IMR-90 (cell line): ENCODE measurements around the gene SEL1L3.

Experiments used
- CEBPB ChIP-seq: IDR thresholded peaks from 2 replicates; pipeline ENCODE4 v1.6.1; 2012; ENCODE audit warnings: low read depth, low read length, improper control_type of control experiment
- CTCF ChIP-seq: conservative IDR thresholded peaks from 2 replicates; pipeline ENCODE4 v1.5.1; 2012; ENCODE audit warnings: mild to moderate bottlenecking, low read depth, low read length, improper control_type of control experiment
- FOS ChIP-seq: fragments of 150-350 bp; IDR thresholded peaks from 2 replicates; pipeline ENCODE4 v1.6.1; 2016; ENCODE audit warnings: low read depth, low read length
- MAFK ChIP-seq: IDR thresholded peaks from 2 replicates; pipeline ENCODE4 v1.6.1; 2012; ENCODE audit warnings: low read depth, low read length, improper control_type of control experiment
- MAZ ChIP-seq: IDR thresholded peaks from 2 replicates; pipeline ENCODE4 v1.6.1; 2012; ENCODE audit warnings: low read depth, mild to moderate bottlenecking, low read length, improper control_type of control experiment, moderate library complexity, borderline replicate concordance
- MXI1 ChIP-seq: IDR thresholded peaks from 2 replicates; pipeline ENCODE4 v1.6.1; 2012; ENCODE audit warnings: low read depth, mild to moderate bottlenecking, low read length, moderate library complexity, borderline replicate concordance
- POLR2A ChIP-seq: IDR thresholded peaks from 2 replicates; pipeline ENCODE4 v1.6.1; 2012; ENCODE audit warnings: mild to moderate bottlenecking, low read depth, low read length
- RAD21 ChIP-seq: IDR thresholded peaks from 2 replicates; pipeline ENCODE4 v1.6.1; 2012; ENCODE audit warnings: low read length, improper control_type of control experiment
- RCOR1 ChIP-seq: IDR thresholded peaks from 2 replicates; pipeline ENCODE4 v1.6.1; 2012; ENCODE audit warnings: mild to moderate bottlenecking, low read length, improper control_type of control experiment; ENCODE audit not compliant: insufficient replicate concordance
- RFX5 ChIP-seq: IDR thresholded peaks from 2 replicates; pipeline ENCODE4 v1.8.0; 2012; ENCODE audit warnings: low read depth, mild to moderate bottlenecking, low read length, moderate library complexity
- SMC3 ChIP-seq: fragments of 150-350 bp; IDR thresholded peaks from 2 replicates; pipeline ENCODE4 v1.6.1; 2016; ENCODE audit warnings: low read depth, mild to moderate bottlenecking, antibody characterized with exemption, low read length, moderate library complexity
- USF2 ChIP-seq: fragments of 150-350 bp; IDR thresholded peaks from 2 replicates; pipeline ENCODE4 v1.6.1; 2017; ENCODE audit warnings: mild to moderate bottlenecking, antibody characterized with exemption, low read length, low read depth
- TF ChIP-seq, protein P1 (sequence below): fragments of 150-350 bp; IDR thresholded peaks from 2 replicates; pipeline ENCODE4 v1.6.1; 2016; ENCODE audit warnings: low read depth, mild to moderate bottlenecking, low read length, moderate library complexity, borderline replicate concordance

GRCh38 chr4:25799522-25799921 is 63.3 kb downstream of the SEL1L3 start:
- TF ChIP-seq CEBPB (no peak), CTCF (no peak), USF2 (no peak), POLR2A (no peak), MXI1 (no peak), SMC3 (no peak), FOS (no peak), MAFK (no peak), RFX5 (no peak), MAZ (no peak), RCOR1 (no peak), RAD21 (no peak)
- TF ChIP-seq, protein P1, sequence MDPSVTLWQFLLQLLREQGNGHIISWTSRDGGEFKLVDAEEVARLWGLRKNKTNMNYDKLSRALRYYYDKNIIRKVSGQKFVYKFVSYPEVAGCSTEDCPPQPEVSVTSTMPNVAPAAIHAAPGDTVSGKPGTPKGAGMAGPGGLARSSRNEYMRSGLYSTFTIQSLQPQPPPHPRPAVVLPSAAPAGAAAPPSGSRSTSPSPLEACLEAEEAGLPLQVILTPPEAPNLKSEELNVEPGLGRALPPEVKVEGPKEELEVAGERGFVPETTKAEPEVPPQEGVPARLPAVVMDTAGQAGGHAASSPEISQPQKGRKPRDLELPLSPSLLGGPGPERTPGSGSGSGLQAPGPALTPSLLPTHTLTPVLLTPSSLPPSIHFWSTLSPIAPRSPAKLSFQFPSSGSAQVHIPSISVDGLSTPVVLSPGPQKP, result no peak
